ENCODE measurements around the gene VTA1. TPM values are rescaled to one million over a fixed set of nuclear protein-coding genes. Genes with fewer than 3 reads are reported as not detected.

The VTA1 gene
- total and polyA plus RNA-seq, 2 of the 4 experiments (the other 2 are of a cell fraction), result 60.9 to 120 TPM

DNA sequence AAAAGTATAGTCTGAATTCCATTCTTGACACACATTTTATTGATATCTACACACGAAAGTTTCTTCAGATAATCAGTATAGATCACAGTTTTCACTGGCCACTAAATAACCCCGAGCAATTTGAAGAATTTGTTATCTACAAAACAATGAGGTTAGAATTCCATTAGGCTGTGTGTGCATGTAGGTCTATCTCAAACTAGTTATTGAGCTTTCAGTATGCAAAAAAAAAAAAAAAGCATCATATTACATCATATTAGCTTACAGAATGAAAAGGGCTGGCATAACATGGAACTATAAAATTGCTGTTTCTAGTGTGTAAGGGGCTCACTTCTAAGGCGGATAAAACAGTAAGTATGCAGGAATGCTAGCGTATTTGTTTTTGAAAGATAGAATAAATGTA lies 95.2 kb downstream of the VTA1 start:
- DNase-seq (peak; percentile 64), ATAC-seq (ENCODE audit: low read depth) (peak; percentile 79)
- no peak overlapping the region for H3K9ac ChIP-seq (ENCODE audit: low read depth, low read length)
- ChIA-PET CTCF (interaction anchor here (0.7 to 1.7 kb wide), 4 partner anchors 9 to 1574 kb away, joined by 3 to 8 read pairs (median 4); no protein-coding TSS in a partner anchor), POLR2A (ENCODE audit: unreplicated experiment) (interaction anchor here (0.6 kb wide), 1 partner anchor 378 kb away, joined by 3 read pairs; no protein-coding TSS in a partner anchor)
- H2AK9ac ChIP-seq (replicated peaks; ENCODE audit: low read depth, low read length, poor library complexity), result no peak overlapping the region
- no peak overlapping the region for H2BK15ac ChIP-seq (ENCODE audit: low read depth, low read length)
- H3K9me3 ChIP-seq (ENCODE audit: control insufficient read depth, insufficient read depth, low read length), result no peaks in the 10 kb centered on the region
- no peak overlapping the region for H2AFZ ChIP-seq (replicated peaks; ENCODE audit: low read length, poor library complexity)
- no peaks in the 10 kb centered on the region for H3K36me3 ChIP-seq (ENCODE audit: control insufficient read depth, insufficient read depth, low read length)
- no peak overlapping the region for H3K27ac ChIP-seq (ENCODE audit: insufficient read depth, low read length)
- no peak overlapping the region for H3K14ac ChIP-seq (replicated peaks; ENCODE audit: low read depth, low read length)
- no peaks in the 10 kb centered on the region for H4K20me1 ChIP-seq (ENCODE audit: insufficient read depth, low read length)
- H4K5ac ChIP-seq (ENCODE audit: low read depth, low read length), result no peak overlapping the region
- H3K23ac ChIP-seq (ENCODE audit: low read depth, low read length), result no peak overlapping the region
- H3K4me1 ChIP-seq (ENCODE audit: control insufficient read depth, insufficient read depth, low read length), result no peaks in the 10 kb centered on the region; the same call in 1 of the 2 replicates
- no peak overlapping the region for H3K4me3 ChIP-seq (ENCODE audit: insufficient read depth, low read depth, low read length)
- no peaks in the 10 kb centered on the region for H3K9me1 ChIP-seq (ENCODE audit: insufficient read depth, low read length)
- H2BK5ac ChIP-seq (ENCODE audit: low read depth, low read length, poor library complexity, severe bottlenecking), result no peak overlapping the region
- no peak overlapping the region for H3K18ac ChIP-seq (ENCODE audit: low read depth, low read length)
- H3K79me1 ChIP-seq (ENCODE audit: low read depth in 1 of 2, low read length in 2 of 2), result no peaks in the 10 kb centered on the region
- no peak overlapping the region for H3K4ac ChIP-seq (ENCODE audit: low read depth, low read length)
- in situ Hi-C loops (cut with MboI; ENCODE audit: low sequenced_read_pairs), result no loop called here
- no peak overlapping the region for H3K56ac ChIP-seq (ENCODE audit: extremely low read depth, insufficient read depth, low read length)
- H4K8ac ChIP-seq (ENCODE audit: low read depth in 2 of 2, low read length in 2 of 2), result no peak overlapping the region
- no peaks in the 10 kb centered on the region for H3K27me3 ChIP-seq (ENCODE audit: control insufficient read depth, insufficient read depth, low read length)
- no peak overlapping the region for H4K91ac ChIP-seq (ENCODE audit: insufficient read depth, low read depth, low read length)
- H2BK120ac ChIP-seq (ENCODE audit: low read depth, low read length), result no peak overlapping the region
- no TSS peak for BruUV-seq (replicated peaks)
- TF ChIP-seq NFE2L2 (IDR thresholded peaks at IDR 0.05; ENCODE audit: low read depth, low read length) (no peak), CEBPB (IDR thresholded peaks at IDR 0.05; ENCODE audit: low read depth, low read length) (0 out of 2 replicates have a peak, but pooled peaks have one; percentile 12)
- no peak overlapping the region for H2BK20ac ChIP-seq (ENCODE audit: low read depth, low read length)
- no CpG with 5 or more reads among the region's 4 CpGs for WGBS, 2 experiments (ENCODE audit: extremely low coverage in 2 of 2, insufficient read length in 1 of 2)
- H3K4me2 ChIP-seq (ENCODE audit: low read depth, low read length), result no peak overlapping the region
- dilution Hi-C loops (cut with HindIII; ENCODE audit: low sequenced_read_pairs, unreplicated experiment), result no loop called here
- no peak overlapping the region for H2AK5ac ChIP-seq (ENCODE audit: low read depth, low read length)
- intact Hi-C loops (cut with micrococcal nuclease), result no loop called here

Data from IMR-90 (cell line).